Right renal cortex interstitium (tissue), 3 donors: ENCODE data around the gene NR1H2. TPM values are rescaled to one million over a fixed set of nuclear protein-coding genes. Genes with fewer than 3 reads are reported as not detected.
A peak's percentile ranks its signal among the peaks of the same experiment; 100 is the strongest.
"Not testable (repeated sequence)": the region's sequence is repeated elsewhere in the genome, so short reads cannot be mapped to it uniquely, and the experiment has no call there.

Experiments
- DNase-seq, 3 donors: peaks; one replicate each; pipeline ENCODE4 v3.0.0-alpha.2; 2013; ENCODE audit warnings: low read depth in 3 of 3, low spot score in 2 of 3
- polyA plus RNA-seq, 3 donors: library from polyadenylated mRNA; unstranded; fragments of 120-200 nt; gene quantifications; one replicate each; pipeline ENCODE4 v1.2.1, GENCODE V29; 2013; ENCODE audit not compliant: insufficient read length in 3 of 3

NR1H2 gene
- polyA plus RNA-seq, 3 donors: 25.9 to 28.8 (median 27.6) TPM

DNA sequence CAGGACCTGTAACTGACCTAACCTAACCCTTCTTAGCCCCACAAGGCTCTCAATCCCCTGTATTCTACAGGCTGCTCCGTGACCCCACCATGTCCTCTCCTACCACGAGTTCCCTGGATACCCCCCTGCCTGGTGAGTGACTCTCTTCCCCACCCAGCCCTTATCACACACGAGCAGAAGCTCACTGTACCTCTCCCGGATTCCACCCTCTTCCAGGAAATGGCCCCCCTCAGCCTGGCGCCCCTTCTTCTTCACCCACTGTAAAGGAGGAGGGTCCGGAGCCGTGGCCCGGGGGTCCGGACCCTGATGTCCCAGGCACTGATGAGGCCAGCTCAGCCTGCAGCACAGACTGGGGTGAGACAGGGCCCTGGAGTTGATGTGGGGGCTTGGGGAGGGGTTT is 1.3 kb downstream of the NR1H2 start:
- no peak for DNase-seq

DNA sequence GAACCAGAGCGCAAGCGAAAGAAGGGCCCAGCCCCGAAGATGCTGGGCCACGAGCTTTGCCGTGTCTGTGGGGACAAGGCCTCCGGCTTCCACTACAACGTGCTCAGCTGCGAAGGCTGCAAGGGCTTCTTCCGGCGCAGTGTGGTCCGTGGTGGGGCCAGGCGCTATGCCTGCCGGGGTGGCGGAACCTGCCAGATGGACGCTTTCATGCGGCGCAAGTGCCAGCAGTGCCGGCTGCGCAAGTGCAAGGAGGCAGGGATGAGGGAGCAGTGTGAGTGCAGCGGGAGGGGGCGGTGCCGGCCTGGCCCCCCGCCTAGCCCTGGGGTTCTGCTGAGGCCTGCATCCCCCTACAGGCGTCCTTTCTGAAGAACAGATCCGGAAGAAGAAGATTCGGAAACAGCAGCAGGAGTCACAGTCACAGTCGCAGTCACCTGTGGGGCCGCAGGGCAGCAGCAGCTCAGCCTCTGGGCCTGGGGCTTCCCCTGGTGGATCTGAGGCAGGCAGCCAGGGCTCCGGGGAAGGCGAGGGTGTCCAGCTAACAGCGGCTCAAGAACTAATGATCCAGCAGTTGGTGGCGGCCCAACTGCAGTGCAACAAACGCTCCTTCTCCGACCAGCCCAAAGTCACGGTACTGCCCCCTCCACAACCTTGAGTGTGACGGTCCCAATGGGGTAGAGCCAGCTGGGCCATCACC is 2.1 kb downstream of the NR1H2 start:
- DNase-seq: no peak

DNA sequence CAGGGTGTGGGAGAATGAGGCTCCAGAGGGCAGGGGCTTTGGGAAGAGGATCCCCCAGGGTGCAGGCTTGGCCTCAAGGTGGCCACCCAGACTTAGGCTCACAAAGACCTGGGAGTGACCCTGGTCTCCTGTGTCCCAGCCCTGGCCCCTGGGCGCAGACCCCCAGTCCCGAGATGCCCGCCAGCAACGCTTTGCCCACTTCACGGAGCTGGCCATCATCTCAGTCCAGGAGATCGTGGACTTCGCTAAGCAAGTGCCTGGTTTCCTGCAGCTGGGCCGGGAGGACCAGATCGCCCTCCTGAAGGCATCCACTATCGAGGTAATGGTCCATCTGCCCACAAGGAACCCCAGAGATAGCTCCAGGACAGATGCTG is 2.6 kb downstream of the NR1H2 start:
- no peak for DNase-seq

GRCh38 chr19:50379602-50380001 is 3.3 kb downstream of the NR1H2 start:
- no peak for DNase-seq

- DNase-seq: no peak
Measured at GRCh38 chr19:50380137-50380536, 3.9 kb downstream of the NR1H2 start.

DNA sequence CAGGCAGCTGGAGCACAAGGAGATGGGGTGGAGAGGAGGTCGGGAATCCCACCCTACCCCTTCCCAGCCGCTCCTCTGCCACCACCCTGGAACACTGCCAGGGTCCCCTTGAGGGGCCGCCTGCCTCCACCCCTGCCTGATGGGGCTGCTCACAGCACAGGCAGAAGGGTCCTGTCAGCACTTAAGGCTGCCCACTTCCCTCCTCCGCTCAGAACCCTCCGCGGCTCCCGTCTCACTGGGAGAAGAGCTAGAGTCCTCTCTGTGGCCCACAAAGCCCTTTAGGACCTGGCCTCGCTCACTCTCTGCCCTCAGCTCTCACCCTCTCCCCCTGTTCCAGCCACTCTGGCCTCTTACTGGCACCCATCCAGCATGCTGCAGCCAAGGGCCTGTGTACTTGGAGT is 4.5 kb downstream of the NR1H2 start:
- no peak for DNase-seq

DNA sequence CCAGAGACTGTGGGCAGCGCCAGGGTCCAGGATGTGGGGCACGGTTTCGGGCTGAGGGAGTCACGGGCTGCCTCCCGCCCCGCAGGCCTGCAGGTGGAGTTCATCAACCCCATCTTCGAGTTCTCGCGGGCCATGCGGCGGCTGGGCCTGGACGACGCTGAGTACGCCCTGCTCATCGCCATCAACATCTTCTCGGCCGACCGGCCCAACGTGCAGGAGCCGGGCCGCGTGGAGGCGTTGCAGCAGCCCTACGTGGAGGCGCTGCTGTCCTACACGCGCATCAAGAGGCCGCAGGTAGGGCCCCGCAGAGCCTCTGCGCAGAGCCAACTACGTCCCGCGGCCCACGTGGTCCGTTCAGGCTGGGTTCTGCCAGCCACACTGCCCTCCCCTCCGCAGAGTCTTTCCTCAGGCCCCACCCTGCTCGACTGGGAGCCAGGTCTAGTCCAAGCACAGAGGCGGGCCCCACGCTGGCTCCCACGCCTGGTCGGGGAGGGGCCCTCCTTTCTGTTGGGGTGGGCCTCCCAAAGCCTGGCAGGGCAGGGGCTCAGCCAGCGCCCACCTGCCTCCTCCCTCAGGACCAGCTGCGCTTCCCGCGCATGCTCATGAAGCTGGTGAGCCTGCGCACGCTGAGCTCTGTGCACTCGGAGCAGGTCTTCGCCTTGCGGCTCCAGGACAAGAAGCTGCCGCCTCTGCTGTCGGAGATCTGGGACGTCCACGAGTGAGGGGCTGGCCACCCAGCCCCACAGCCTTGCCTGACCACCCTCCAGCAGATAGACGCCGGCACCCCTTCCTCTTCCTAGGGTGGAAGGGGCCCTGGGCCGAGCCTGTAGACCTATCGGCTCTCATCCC is 5.8 kb downstream of the NR1H2 start:
- DNase-seq: no peak

DNA sequence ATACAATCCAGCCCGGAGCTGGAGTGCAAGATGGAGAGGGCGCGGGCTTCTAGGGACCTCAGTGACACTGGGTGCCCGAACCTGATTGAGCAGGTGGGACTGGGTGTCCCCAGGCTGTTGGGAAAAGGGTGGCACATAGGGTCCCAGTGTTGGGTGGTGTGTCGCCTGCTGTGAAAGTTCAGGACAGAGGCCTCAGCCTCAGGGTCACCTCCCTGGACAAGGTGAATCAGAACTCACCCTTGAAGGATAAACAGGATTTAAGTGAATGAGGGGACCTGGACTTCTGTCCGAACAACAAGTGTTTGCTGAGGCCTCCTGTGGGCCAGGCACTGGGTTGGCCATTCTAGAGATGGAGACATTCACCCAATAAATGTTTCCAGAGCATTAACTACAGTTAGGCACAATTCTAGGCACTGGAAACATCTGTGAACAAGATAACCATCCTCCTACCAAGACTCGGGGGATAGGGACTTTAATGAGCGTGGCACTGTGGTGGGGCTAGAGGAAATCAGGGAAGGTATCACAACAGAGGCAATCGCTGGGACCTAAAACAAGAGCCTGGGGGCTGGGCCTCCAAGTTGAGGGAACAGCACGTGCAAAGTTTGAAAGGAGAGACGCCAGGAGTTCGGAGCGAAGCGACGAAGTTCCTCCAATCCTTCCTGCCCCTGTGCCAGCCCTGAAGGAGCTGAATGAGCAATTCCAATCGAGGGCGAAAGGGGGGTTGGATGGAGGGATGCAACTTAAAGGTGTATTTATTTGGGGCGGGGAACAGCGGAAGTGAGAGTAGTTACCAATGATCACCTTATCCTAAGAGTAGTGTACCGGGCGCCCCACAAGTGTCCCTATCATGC is 7.0 kb downstream of the NR1H2 start:
- no peak for DNase-seq

GRCh38 chr19:50383852-50384684 is 7.8 kb downstream of the NR1H2 start, which contains the start of gene POLD1:
Gene POLD1 (plus strand): TSS chr19:50384347. CDS start chr19:50398852, 14,505 bp downstream.
- DNase-seq: peak; percentile 83 to 93 (median 85)

GRCh38 chr19:50384685-50385535 is 8.7 kb downstream of the NR1H2 start:
- no peak for DNase-seq

DNA sequence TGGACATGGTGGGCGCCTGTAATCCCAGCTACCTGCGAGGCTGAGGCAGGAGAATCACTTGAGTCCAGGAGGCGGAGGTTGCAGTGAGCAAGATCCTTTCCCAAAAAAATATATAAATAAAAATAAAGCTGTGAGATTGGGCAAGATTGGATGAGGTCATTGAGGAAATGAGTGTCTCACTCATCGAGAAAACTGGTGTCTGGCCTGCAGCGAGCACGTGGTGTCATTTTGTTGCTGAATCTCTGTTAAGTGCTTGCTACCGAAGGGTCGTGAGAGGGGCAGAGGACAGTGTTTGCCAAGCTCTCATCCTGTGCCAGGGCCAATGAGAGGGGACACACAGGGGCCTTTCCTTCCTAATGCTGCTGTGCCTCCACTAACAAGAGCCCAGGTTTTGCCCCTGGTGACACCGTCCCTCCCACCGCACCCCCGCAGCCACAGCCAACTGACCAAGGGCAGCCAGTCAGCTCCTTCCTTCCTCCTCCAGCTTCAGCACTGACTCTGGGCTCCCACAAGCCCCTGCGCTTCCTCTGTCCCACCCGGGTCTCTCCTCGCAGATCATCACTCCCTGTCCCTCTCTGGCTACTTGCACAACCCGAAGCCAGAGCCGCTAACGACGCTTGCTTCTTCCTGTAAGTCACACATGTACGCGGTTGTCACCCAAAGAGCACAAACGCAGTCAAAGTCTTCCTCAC is 11.1 kb downstream of the NR1H2 start:
- no peak for DNase-seq

GRCh38 chr19:50387868-50388245 is 11.6 kb downstream of the NR1H2 start:
- no peak for DNase-seq

DNA sequence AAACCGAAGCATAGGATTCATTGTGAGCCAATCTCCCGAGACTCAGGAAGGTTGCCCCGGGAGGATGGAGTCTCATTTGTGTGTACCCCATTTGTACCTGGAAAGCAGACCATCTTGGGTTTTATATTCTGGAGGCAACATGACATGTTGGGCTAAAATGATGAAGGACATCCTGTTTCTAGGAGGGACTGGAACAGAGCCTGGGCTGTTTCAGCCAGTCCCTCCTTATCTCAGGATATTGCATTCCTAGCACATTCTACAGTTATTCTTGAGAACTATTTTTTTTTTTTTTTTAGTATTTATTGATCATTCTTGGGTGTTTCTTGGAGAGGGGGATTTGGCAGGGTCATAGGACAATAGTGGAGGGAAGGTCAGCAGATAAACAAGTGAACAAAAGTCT is 14.0 kb downstream of the NR1H2 start:
- DNase-seq: not testable (repeated sequence)

- DNase-seq: not testable (repeated sequence)
Measured at GRCh38 chr19:50390952-50391351, 14.7 kb downstream of the NR1H2 start.

DNA sequence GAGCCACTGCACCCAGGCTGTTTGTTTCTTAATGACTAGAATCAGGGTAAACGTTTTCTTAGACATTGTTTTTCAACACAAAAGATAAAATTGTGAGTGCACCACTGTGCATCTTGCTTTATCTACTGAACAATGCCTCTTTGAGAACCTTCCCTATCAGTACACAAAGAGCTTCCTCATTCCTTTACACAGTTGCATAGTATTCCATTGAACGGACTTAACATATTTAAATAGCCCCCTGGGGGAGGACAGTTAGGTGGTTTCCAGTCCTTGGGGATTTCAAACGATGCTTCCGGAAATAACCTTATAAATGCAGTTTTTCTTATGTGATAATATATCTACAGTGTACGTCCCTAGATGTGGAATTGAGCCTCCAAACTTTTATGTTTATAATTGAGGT is 16.5 kb downstream of the NR1H2 start:
- no peak for DNase-seq

DNA sequence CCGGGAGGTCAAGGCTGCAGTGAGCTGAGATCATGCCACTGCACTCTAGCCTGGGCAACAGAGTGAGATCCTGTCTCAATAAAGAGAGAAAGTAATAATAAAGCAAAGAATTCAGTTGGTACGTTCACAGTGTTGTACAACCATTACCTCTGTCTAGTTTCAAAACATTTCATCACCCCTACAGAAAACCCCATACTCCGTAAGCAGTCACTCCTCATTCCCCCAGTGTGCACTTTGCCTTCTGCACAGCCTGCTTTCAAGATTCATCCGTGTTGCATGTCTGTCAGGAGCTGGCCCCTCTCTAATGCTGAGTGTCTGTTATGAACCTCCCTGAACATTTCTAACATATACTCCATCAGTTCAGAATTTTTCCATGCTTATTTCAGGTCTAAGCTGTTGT is 17.3 kb downstream of the NR1H2 start:
- no peak for DNase-seq

DNA sequence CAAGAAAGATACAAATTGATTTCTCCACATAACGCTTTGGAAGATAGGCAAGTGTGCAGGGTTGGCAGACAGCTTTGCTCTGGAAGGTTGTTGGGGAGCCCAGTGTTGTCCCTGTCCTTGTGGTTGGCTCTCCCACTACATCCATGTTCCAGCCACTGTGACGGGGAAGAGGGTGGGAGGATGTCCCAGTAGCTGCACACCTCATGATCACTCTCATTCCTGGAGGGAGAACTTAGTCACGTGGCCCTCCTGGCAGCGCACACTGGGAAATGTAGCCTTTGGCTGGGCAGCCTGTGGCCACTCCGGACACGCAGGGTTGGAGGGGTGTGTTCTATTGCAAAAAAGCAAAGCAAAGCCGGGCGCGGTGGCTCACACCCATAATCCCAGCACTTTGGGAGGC is 17.8 kb downstream of the NR1H2 start:
- DNase-seq: no peak

- no peak for DNase-seq
Measured at GRCh38 chr19:50398675-50399367, 22.6 kb downstream of the NR1H2 start.
